ENCODE measurements around the gene CSGALNACT2.

Gene CSGALNACT2

GRCh38 chr10:43202657-43203447 is 64.6 kb downstream of the CSGALNACT2 start:
- no peak for DNase-seq (ENCODE audit: low read depth)

GRCh38 chr10:43203448-43204041 is 65.3 kb downstream of the CSGALNACT2 start:
- DNase-seq (ENCODE audit: low read depth), result no peak

GRCh38 chr10:43204042-43204942 is 66.0 kb downstream of the CSGALNACT2 start:
- no peak for DNase-seq (ENCODE audit: low read depth)

GRCh38 chr10:43204943-43205671 is 66.9 kb downstream of the CSGALNACT2 start:
- DNase-seq (ENCODE audit: low read depth), result no peak

- DNase-seq (ENCODE audit: low read depth), result no peak
These were observed 67.6 kb downstream of the CSGALNACT2 start for GRCh38 chr10:43205681-43206390.

GRCh38 chr10:43206391-43207235 is 68.4 kb downstream of the CSGALNACT2 start:
- no peak for DNase-seq (ENCODE audit: low read depth)

GRCh38 chr10:43208147-43209073 is 70.2 kb downstream of the CSGALNACT2 start:
- DNase-seq (ENCODE audit: low read depth), result no peak

- DNase-seq (ENCODE audit: low read depth), result no peak
These were observed 70.8 kb downstream of the CSGALNACT2 start for GRCh38 chr10:43209074-43209455.

GRCh38 chr10:43209651-43210141 is 71.5 kb downstream of the CSGALNACT2 start:
- no peak for DNase-seq (ENCODE audit: low read depth)

- no peak for DNase-seq (ENCODE audit: low read depth)
These were observed 72.3 kb downstream of the CSGALNACT2 start for GRCh38 chr10:43210556-43210955.

GRCh38 chr10:43211030-43211429 is 72.8 kb downstream of the CSGALNACT2 start:
- DNase-seq (ENCODE audit: low read depth), result no peak

GRCh38 chr10:43211431-43212042 is 73.3 kb downstream of the CSGALNACT2 start:
- no peak for DNase-seq (ENCODE audit: low read depth)

- DNase-seq (ENCODE audit: low read depth), result no peak
These were observed 73.9 kb downstream of the CSGALNACT2 start for GRCh38 chr10:43212043-43212721.

- DNase-seq (ENCODE audit: low read depth), result no peak
These were observed 76.1 kb downstream of the CSGALNACT2 start for GRCh38 chr10:43214071-43214955.

GRCh38 chr10:43214956-43215561 is 76.8 kb downstream of the CSGALNACT2 start:
- DNase-seq (ENCODE audit: low read depth), result no peak

GRCh38 chr10:43215758-43216455 is 77.7 kb downstream of the CSGALNACT2 start:
- DNase-seq (ENCODE audit: low read depth), result no peak
